ENCODE results near the gene RGS14.
A peak's percentile ranks its signal among the peaks of the same experiment; 100 is the strongest.

The RGS14 gene

DNA sequence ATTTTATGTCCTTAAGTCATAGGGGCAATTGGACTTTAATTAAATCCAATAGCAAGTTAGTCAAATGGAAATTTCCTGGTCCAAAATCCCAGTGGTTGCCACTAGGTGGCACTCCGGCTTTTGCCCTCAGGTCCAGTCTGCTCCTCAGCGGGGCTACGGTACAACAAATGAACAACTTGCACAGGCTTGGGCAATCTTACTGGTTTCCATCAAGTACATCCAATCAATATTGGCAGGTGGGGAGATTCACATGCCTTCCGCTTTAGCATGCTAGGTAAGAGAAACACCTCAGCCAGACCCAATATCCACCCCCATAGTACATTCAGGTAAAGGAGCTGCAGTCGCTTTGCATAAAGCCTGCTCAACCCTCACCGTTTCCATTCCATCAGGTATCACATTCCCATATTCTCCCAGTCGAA lies 39.8 kb upstream of the RGS14 start:
- TF ChIP-seq, protein P1, sequence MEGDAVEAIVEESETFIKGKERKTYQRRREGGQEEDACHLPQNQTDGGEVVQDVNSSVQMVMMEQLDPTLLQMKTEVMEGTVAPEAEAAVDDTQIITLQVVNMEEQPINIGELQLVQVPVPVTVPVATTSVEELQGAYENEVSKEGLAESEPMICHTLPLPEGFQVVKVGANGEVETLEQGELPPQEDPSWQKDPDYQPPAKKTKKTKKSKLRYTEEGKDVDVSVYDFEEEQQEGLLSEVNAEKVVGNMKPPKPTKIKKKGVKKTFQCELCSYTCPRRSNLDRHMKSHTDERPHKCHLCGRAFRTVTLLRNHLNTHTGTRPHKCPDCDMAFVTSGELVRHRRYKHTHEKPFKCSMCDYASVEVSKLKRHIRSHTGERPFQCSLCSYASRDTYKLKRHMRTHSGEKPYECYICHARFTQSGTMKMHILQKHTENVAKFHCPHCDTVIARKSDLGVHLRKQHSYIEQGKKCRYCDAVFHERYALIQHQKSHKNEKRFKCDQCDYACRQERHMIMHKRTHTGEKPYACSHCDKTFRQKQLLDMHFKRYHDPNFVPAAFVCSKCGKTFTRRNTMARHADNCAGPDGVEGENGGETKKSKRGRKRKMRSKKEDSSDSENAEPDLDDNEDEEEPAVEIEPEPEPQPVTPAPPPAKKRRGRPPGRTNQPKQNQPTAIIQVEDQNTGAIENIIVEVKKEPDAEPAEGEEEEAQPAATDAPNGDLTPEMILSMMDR (IDR thresholded peaks at IDR 0.05; ENCODE audit: borderline replicate concordance, insufficient read depth, low read depth, low read length), result peak; percentile 83
- H3K4me3 ChIP-seq (ENCODE audit: low read depth, low read length), result no peak overlapping the region

DNA sequence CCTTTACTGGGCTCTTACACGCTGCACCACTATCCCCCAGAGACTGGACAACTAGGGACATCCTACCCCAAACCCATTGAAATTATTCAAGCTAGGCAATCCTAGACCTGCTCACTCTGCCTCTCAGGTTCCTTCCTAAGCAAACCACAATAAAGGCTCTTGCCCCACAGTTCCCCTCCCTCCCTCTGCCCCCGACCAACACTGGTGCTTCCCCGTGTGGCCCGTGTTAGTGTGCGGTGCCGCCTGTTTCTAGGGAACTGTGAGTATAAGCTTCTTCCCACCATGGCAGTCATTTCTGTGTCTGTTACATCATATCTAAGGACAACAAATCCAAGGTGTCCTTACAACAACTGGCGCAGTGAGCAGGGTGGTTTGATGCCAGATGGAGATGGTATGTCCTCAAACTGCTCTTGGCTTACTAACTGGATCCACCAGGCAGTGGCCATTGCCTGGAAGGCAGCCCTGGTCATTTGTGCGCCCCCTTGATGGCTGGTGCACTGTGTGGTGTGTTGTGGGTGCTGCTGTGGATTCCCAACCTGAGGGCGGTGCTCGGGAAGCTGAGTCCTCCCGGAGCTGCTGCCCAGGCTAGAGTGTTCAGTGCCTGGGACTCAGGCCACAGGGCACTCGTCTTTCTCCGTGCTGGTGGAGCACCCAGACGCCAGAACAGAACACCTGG lies 37.7 kb upstream of the RGS14 start:
- no peak overlapping the region for H3K4me3 ChIP-seq (ENCODE audit: low read depth, low read length)
- TF ChIP-seq, protein P1 (IDR thresholded peaks at IDR 0.05; ENCODE audit: borderline replicate concordance, insufficient read depth, low read depth, low read length), result no peak

GRCh38 chr5:177320879-177321278 lies 36.8 kb upstream of the RGS14 start:
- TF ChIP-seq, protein P1 (IDR thresholded peaks at IDR 0.05; ENCODE audit: borderline replicate concordance, insufficient read depth, low read depth, low read length), result no peak
- no peak overlapping the region for H3K4me3 ChIP-seq (ENCODE audit: low read depth, low read length)

DNA sequence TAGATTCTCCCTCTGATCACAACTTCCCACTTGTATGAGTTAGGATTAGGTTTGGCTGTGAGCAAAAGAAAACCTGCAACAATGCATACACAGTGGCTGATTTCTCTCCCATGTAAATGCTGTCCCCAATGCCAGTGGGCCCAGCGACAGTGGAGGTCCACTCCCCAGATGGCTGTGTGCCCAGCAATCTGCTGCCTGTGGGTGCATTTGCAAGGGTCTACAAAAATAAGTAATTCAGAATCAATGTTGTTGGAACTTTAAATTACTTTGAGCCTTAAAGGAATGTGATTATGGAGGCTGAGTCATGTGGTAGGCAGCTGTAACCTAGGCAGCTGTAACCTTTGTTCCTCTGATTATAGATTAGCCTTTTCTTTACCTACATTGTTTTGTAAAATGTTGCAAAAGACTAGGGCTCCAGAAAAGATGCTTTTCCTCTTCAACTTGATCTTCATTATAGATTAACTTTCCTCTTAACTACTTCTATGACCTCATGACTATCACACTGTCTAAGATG lies 31.8 kb upstream of the RGS14 start:
- H3K4me3 ChIP-seq (ENCODE audit: low read depth, low read length), result no peak overlapping the region
- TF ChIP-seq, protein P1 (IDR thresholded peaks at IDR 0.05; ENCODE audit: borderline replicate concordance, insufficient read depth, low read depth, low read length), result no peak

GRCh38 chr5:177327539-177328522 lies 29.9 kb upstream of the RGS14 start:
- H3K4me3 ChIP-seq (ENCODE audit: low read depth, low read length), result no peak overlapping the region
- TF ChIP-seq, protein P1 (IDR thresholded peaks at IDR 0.05; ENCODE audit: borderline replicate concordance, insufficient read depth, low read depth, low read length), result no peak

GRCh38 chr5:177328545-177329231 lies 29.0 kb upstream of the RGS14 start:
- TF ChIP-seq, protein P1 (IDR thresholded peaks at IDR 0.05; ENCODE audit: borderline replicate concordance, insufficient read depth, low read depth, low read length), result no peak

More at GRCh38 chr5:177328545-177329231, 29.0 kb upstream of the RGS14 start:
- no peak overlapping the region for H3K4me3 ChIP-seq (ENCODE audit: low read depth, low read length)

Measured in GM12875 (cell line).